ENCODE data around the gene RAB43. TPM values are rescaled to one million over a fixed set of nuclear protein-coding genes. Genes with fewer than 3 reads are reported as not detected.

The RAB43 gene
- total RNA-seq, 2 donors from 2014 or later: 33.3 to 42.6 TPM

GRCh38 chr3:129123314-129124060 lies 1.9 kb upstream of the RAB43 start:
- peak overlapping the region; percentile 78 for H3K27ac ChIP-seq
- intact Hi-C loops (cut with DNase I): no loop called here

GRCh38 chr3:129122412-129123011 lies 908 bp upstream of the RAB43 start:
- TF ChIP-seq CTCF (IDR thresholded peaks at IDR 0.05): no peak
- Histone ChIP-seq H3K27ac (peak overlapping the region; percentile 78), H3K36me3 (no peaks in the 10 kb centered on the region), H3K27me3 (no peaks in the 10 kb centered on the region), H3K4me1 (peaks cover 20% of the 10 kb centered on the region), H3K9me3 (no peaks in the 10 kb centered on the region), H3K9ac (ENCODE audit: low read depth in 2 of 2, low read length in 2 of 2) (peak overlapping the region; percentile 8 to 40), H3K4me3 (no peak overlapping the region)
- peak; percentile 40 for DNase-seq
- intact Hi-C loops (cut with DNase I): no loop called here

More at GRCh38 chr3:129123314-129124060, 1.9 kb upstream of the RAB43 start:
- Histone ChIP-seq H3K4me3 (no peak overlapping the region), H3K9ac (ENCODE audit: low read depth in 2 of 2, low read length in 2 of 2) (peak overlapping the region in 1 of 2 donors; percentile 21), H3K27me3 (no peaks in the 10 kb centered on the region), H3K4me1 (peaks cover 17% of the 10 kb centered on the region), H3K36me3 (no peaks in the 10 kb centered on the region), H3K9me3 (no peaks in the 10 kb centered on the region)
- peak; percentile 66 for DNase-seq
- no peak for TF ChIP-seq CTCF (IDR thresholded peaks at IDR 0.05)

- H3K4me3 ChIP-seq: peak overlapping the region; percentile 89
- peaks cover 26% of the 10 kb centered on the region for H3K4me1 ChIP-seq
- no peaks in the 10 kb centered on the region for H3K9me3 ChIP-seq
- no peaks in the 10 kb centered on the region for H3K36me3 ChIP-seq
- no peak for TF ChIP-seq CTCF (IDR thresholded peaks at IDR 0.05)
- H3K27me3 ChIP-seq: no peaks in the 10 kb centered on the region
- intact Hi-C loops (cut with DNase I): no loop called here
- H3K9ac ChIP-seq (ENCODE audit: low read depth in 2 of 2, low read length in 2 of 2): peak overlapping the region; percentile 92 to 98
- DNase-seq: peak; percentile 29
- peak overlapping the region; percentile 91 for H3K27ac ChIP-seq
These were observed 400 bp downstream of the RAB43 start for GRCh38 chr3:129121016-129121791.

GRCh38 chr3:129120254-129121004 lies 1.2 kb downstream of the RAB43 start:
- intact Hi-C loops (cut with DNase I): no loop called here
- peaks cover 28% of the 10 kb centered on the region for H3K4me1 ChIP-seq

More at GRCh38 chr3:129120254-129121004, 1.2 kb downstream of the RAB43 start:
- Histone ChIP-seq H3K9ac (ENCODE audit: low read depth in 2 of 2, low read length in 2 of 2) (peak overlapping the region; percentile 92 to 98), H3K36me3 (no peaks in the 10 kb centered on the region), H3K27me3 (no peaks in the 10 kb centered on the region), H3K27ac (peak overlapping the region; percentile 91), H3K4me3 (peak overlapping the region; percentile 89), H3K9me3 (no peaks in the 10 kb centered on the region)
- peak; percentile 93 for DNase-seq
- TF ChIP-seq CTCF (IDR thresholded peaks at IDR 0.05): no peak
